SH-SY5Y (cell line): ENCODE data around the gene STYXL1.

ENCODE experiments used
- GATA2 ChIP-seq: IDR thresholded peaks from 2 replicates; pipeline ENCODE4 v1.6.1; 2011; ENCODE audit warnings: mild to moderate bottlenecking, low read depth, low read length
- GATA3 ChIP-seq: IDR thresholded peaks from 2 replicates; pipeline ENCODE4 v1.6.1; 2011; ENCODE audit warnings: low read depth, mild to moderate bottlenecking, low read length, moderate library complexity

STYXL1 gene

GRCh38 chr7:75950111-75950681 is 97.6 kb downstream of the STYXL1 start:
- TF ChIP-seq GATA3 (no peak), GATA2 (no peak)

- TF ChIP-seq GATA3 (no peak), GATA2 (no peak)
These were observed 99.6 kb downstream of the STYXL1 start for GRCh38 chr7:75948179-75948578.
